Fibroblast of lung (primary cell): ENCODE measurements around the gene FAM110D.

Source experiments
- EZH2 ChIP-seq: IDR thresholded peaks from 2 replicates; pipeline ENCODE4 v1.5.1; 2012; ENCODE audit warnings: low read length, control low read depth, mild to moderate bottlenecking; ENCODE audit errors: missing control alignments
- TF ChIP-seq, protein P1 (sequence below), 2 donors: IDR thresholded peaks in 1 of 2; conservative IDR thresholded peaks in 1 of 2; 1 replicate in 1 of 2; 2 replicates in 1 of 2; pipeline ENCODE4 v1.5.1; 2011 to 2012; ENCODE audit warnings: low read length in 2 of 2, control low read depth in 1 of 2, inconsistent platforms in 1 of 2, low read depth in 1 of 2, mild to moderate bottlenecking in 1 of 2

DNA sequence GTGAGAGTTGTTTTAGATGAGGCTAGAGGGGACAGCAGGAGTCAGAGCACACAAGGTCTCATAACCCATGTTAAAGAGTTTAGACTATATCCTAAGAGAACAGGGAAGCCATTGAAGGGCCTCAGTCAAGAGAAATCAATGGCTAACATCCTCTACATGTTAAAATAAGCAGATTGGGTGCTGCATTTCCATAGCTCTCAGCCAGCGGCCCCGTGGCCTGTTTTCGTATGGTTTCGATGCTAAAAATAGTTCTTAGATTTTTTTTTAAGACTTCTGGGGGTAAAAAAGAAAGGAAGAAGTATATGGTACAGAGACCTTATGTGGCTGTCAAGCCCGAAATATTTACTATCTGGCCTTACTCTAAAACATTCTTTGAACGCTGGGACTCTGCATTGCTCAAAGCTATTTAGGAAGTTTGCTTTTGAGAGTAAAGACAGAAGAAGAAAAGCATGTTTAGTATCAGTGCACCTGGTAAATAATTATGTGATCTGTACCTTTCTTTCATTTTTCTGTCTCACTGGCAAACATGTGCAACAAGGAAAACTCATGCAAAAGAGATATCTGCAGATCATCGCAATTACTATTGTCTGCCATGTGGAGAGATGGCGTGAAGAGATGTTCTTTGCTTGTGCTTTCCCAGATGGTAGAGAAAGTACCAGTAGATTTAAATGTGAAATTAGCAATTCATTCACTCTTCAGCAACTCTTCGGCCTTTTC is 38.8 kb upstream of the FAM110D start:
- TF ChIP-seq, protein P1, sequence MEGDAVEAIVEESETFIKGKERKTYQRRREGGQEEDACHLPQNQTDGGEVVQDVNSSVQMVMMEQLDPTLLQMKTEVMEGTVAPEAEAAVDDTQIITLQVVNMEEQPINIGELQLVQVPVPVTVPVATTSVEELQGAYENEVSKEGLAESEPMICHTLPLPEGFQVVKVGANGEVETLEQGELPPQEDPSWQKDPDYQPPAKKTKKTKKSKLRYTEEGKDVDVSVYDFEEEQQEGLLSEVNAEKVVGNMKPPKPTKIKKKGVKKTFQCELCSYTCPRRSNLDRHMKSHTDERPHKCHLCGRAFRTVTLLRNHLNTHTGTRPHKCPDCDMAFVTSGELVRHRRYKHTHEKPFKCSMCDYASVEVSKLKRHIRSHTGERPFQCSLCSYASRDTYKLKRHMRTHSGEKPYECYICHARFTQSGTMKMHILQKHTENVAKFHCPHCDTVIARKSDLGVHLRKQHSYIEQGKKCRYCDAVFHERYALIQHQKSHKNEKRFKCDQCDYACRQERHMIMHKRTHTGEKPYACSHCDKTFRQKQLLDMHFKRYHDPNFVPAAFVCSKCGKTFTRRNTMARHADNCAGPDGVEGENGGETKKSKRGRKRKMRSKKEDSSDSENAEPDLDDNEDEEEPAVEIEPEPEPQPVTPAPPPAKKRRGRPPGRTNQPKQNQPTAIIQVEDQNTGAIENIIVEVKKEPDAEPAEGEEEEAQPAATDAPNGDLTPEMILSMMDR (conservative IDR thresholded peaks at IDR 0.05 in 1 of 2, IDR thresholded peaks at IDR 0.05 in 1 of 2; ENCODE audit: low read depth in 1 of 2, low read length in 2 of 2), result no peak
- TF ChIP-seq EZH2, result no peak
